HL-60 (cell line): ENCODE data around the gene ISG20.

ENCODE experiments used
- GABPA ChIP-seq: IDR thresholded peaks from 2 replicates; pipeline ENCODE4 v1.6.1; 2012; ENCODE audit warnings: low read depth
- POLR2AphosphoS5 ChIP-seq: IDR thresholded peaks from 2 replicates; pipeline ENCODE4 v1.6.1; 2012; ENCODE audit warnings: low read depth
- REST ChIP-seq: IDR thresholded peaks from 2 replicates; pipeline ENCODE4 v1.6.1; 2012; ENCODE audit warnings: low read depth; ENCODE audit not compliant: insufficient replicate concordance
- SPI1 ChIP-seq: IDR thresholded peaks from 2 replicates; pipeline ENCODE4 v1.6.1; 2012; ENCODE audit warnings: low read depth, mild to moderate bottlenecking, borderline replicate concordance
- TF ChIP-seq, protein P1 (sequence below): IDR thresholded peaks from one replicate; pipeline ENCODE4 v1.5.1; 2011; ENCODE audit warnings: low read length, control low read depth, inconsistent platforms; ENCODE audit not compliant: insufficient read depth

GRCh38 chr15:88656760-88657221 lies 18.0 kb downstream of the ISG20 start:
- TF ChIP-seq, protein P1, sequence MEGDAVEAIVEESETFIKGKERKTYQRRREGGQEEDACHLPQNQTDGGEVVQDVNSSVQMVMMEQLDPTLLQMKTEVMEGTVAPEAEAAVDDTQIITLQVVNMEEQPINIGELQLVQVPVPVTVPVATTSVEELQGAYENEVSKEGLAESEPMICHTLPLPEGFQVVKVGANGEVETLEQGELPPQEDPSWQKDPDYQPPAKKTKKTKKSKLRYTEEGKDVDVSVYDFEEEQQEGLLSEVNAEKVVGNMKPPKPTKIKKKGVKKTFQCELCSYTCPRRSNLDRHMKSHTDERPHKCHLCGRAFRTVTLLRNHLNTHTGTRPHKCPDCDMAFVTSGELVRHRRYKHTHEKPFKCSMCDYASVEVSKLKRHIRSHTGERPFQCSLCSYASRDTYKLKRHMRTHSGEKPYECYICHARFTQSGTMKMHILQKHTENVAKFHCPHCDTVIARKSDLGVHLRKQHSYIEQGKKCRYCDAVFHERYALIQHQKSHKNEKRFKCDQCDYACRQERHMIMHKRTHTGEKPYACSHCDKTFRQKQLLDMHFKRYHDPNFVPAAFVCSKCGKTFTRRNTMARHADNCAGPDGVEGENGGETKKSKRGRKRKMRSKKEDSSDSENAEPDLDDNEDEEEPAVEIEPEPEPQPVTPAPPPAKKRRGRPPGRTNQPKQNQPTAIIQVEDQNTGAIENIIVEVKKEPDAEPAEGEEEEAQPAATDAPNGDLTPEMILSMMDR, result no peak
- no peak for TF ChIP-seq GABPA
- no peak for TF ChIP-seq POLR2AphosphoS5
- TF ChIP-seq REST, result no peak
- TF ChIP-seq SPI1, result no peak
